HG03175 (cell line): ENCODE data around the gene RENBP.

Experiments used
- ATAC-seq: cut with Tn5 transposase; IDR thresholded peaks from one replicate; pipeline ENCODE4 v1.9.1; 2021; ENCODE audit warnings: mild to moderate bottlenecking, moderate library complexity; ENCODE audit not compliant: unreplicated experiment

RENBP gene

DNA sequence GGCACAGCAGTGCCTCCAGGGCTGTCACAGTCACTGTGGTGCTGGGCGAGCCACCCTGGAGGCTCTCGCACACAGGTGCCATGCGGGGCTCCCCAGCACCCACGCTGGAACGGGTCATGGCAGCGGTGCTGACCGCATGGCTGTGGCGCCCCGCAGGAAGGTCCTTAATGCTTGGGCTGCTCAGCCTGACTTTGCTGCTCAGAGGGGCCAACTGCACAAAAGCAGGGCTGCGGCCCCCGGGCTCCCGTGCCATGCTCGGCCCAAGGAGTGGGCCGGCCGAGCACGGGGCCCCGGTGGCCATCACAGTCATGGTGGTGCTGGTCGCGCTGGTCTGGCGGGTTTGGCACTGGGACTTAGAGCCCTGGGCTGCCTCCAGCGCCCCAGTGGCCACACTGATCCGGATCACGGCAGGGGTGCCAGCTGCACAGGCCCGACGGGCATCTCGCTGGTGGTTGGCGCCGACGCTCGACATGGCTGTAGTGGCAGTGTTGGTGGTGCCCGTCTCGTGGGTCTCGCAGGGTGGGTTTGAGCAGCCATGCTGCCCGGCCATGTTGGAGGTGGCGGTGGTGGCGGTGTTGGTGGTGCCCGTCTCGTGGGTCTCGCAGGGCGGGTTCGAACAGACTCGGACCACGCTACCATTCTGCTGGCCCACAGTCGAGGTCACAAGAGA is 10.2 kb upstream of the RENBP start:
- no peak for ATAC-seq

DNA sequence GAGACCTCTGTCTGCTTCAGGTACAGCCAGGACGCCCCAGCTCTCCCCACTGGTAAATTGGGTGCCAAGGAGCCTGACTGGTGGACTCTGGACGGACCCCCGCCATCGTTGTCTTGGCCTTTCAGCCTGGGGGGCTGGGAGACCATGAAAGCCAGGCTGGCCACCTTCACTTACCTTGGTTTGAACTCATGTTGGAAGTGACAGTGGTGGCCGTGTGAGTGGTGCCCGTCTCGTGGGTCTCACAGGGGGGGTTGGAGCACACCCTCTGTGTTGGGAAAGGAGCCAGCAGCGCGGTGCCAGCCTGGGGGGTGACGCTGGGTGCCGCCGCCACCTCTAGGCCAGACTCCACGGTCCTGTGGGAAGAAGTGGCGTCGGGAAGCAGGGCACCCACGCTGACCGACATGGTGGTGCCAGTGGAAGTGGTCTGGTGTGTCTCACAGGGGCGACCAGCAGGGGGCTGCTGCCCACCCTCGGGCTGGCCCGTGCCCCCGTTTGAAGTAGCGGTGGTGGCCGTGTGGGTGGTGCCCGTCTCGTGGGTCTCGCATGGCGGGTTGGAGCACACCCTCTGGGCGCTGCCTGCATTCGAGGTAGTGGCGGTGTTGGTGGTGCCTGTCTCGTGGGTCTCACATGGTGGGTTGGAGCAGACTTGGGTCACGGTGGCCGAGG is 9.6 kb upstream of the RENBP start:
- peak; percentile 12 for ATAC-seq

DNA sequence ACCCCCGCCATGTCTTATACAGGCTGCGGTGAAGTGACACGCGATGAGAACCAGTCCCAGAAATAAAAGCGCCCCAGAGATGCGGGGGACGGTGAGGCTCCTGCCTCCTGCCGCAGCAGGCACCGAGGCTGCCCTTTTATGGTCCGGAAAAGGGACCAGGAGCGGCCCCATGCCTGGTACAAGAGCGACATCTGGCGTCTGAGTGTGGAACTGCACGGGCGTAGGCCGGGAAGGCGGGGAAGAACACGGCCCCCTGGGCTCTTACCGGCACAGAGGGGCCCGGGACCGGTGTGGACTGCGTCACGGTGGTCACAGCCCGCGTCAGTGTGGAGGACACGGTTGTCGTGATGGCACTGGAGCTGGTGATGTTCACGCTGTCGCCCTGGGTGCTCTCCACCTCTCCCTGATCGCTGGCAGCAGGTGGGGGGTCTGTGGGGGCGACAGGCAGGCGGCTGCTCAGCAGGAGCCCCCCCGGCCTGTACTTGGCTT is 8.9 kb upstream of the RENBP start:
- peak; percentile 52 for ATAC-seq

DNA sequence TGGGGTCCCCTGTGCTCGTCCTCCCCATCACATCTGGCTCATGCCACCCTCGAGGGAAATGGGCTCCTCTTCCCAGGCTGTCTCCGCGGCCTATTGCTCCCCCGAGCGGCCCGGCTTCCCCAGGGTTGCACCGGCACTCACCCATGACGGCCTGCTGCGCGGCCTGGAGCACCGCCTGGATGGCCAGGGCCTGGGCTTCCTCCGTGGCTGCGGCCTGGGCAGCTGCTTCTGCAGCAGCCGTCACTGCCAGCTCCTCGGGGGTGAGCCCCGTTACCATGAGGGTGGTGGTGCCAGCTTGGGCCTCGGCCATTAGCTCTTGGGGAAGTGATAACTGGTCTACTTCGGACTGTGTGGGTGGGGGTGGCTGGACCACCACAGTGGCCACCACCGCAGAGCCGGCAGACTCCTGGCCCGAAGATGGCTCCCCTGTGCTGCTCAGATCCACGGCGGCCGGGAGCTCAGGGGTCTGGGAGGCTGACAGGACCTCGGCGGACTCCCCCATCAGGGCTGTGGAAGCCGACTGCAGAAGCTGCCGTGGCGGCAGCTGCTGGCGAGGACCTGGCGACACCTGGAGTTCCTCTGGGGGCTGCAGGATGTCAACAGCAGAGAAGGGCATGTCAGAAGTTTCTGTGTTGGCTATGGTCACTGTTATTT is 8.1 kb upstream of the RENBP start:
- no peak for ATAC-seq

DNA sequence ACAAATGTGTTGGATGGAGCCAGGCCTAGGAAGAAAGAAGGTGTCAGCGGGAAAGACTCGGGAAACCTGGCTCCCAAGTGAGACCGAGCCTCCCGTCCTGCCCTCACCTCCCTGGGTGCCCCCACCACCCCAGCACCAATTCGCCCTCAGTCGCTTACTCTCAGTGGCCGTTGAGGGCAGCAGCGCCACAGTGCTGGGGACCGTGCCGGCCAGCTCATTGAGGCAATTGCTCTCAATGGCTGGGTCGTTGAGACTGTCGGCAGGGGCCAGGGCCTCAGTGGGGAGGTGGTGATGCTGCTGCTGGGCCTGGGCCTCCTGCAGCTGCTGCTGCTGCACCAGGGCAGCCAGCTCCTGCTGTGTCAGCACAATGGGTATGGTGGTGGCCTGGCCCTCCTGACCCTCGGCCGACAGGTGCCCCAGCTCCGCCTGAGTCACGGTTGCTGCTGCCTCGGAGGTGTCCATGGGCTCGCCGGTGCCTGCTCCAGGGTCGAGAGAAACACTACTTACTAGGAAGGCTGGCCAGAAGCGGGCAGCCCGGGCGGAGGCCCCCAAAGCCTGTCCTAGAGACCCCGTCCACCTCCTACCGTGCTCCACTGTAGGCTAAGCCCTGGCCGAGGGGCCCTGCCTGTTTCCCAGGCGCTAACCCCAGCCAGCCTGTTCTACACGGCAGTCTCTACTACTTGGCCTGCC is 7.4 kb upstream of the RENBP start:
- ATAC-seq, result no peak

DNA sequence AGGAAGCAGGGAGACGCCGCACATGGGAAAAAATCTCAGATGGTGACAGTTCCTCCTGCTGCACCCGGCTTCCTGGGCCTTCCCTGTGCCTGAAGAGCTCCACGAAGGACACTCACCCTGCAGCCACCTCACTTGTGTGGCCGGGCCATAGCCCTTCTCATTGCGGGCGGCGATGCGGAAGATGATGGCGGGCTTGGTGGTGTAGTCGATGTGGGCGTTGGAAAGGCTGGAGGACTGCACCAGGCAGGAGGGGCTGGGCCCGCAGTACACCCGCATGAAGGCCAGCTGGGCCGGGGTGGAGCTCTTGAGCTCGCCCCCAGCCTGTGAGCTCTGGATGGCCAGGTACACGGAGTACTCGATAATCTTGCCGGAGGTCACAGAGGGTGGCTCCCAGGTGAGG is 5.7 kb upstream of the RENBP start:
- no peak for ATAC-seq

DNA sequence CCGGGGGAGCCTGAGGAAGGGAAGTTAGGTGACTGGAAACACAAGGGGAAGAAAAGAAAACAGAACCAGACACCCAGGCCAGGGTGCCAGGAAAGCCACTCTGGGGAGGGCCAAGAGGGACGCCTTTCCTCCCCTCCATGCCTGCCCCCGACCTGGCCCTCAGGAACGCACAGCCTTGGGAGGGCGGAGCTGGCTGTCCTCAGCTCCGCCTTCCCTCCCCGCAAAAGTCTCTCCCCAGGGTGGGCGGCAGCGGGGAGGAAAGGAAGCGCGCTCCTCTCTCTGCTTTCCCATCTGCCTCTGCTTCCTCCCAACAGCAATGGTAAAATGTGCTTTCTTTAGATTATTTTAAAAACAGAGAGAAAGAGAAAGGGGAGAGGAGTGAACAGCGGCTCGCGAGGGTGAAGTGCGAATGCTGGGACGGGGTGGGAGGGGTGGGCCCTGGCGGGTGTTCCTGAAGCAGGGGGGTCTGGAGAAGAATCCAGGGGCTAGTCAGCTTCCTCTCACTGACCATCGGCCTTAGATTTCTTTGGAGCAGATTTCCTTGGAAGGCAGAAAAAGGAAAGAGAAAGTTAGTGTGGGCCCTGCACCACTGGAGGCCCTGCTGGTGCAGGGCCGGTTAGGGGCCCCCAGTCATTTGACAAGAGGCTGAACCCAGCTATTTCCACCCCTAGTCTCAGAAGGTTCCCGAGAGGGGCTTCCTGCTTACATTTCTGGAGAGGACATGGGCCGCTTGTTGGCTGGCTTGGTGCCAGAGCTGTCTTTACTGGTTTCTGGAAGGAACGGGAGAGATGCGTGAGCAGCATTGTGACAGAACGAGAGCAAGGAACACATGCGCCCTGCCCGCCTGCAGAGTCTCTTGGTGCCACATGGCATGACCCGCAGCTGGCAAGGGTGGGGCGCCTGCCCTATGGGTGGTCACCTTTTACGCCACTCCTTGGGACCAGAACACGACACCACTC is 4.7 kb upstream of the RENBP start:
- ATAC-seq, result no peak

DNA sequence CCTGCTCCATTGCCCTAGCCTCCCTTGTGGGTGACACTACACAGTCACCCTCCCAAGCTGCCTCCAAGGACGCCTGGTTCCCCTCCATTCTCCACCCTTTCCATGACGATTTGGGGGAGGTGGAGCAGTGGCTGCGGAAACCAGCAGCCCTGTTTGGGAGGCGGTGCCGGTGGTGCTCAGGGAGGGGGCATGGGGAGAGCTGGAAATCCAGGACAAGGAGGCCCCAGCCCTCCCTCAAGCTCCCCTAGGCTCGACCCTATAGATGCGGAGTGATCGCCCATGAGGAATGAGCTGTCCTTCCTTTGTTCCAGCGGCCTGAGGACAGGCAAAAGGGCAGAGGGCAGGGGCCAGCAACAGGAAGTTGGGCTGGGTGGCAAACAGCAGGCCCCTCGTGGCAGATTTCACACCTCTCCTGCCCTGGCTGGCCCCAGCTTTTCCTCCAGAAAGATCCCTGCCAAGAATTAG is 3.6 kb upstream of the RENBP start:
- no peak for ATAC-seq

DNA sequence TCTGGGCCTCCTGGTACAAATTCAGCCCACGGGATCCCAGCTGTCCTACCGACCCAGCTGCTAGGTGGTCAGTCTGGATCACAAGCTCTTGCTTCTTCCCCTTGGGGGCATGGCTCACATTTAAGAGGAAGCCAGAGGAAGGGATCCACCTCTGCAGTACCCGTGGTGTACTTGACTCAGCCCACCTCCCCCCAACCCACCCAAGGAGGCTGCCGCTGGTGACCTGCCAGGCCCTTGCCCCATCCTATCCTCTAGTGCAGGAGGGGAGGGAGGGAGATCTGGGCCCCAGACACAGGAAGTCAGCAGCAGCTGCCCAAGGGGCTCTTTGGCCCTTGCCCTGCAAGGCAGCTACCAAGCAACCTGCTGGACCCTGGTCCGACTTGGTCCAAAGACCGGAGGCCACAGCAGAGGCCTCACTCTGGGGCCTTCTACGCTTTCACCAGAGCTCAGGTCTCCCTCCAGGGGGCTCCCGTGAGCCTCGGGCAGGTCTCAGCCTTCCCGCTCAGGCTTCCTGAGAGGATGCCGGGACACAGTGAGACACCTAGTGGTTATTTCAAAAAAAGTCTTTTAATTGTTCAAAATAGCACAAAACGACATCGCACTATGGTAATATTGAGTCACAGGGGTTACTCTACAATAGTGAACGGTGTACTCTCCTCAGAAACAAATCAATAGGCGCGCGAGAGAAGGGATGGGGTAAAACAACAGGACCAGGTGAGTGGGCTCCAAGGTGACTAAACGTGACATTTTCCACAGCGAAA is 2.7 kb upstream of the RENBP start:
- peak; percentile 75 for ATAC-seq

DNA sequence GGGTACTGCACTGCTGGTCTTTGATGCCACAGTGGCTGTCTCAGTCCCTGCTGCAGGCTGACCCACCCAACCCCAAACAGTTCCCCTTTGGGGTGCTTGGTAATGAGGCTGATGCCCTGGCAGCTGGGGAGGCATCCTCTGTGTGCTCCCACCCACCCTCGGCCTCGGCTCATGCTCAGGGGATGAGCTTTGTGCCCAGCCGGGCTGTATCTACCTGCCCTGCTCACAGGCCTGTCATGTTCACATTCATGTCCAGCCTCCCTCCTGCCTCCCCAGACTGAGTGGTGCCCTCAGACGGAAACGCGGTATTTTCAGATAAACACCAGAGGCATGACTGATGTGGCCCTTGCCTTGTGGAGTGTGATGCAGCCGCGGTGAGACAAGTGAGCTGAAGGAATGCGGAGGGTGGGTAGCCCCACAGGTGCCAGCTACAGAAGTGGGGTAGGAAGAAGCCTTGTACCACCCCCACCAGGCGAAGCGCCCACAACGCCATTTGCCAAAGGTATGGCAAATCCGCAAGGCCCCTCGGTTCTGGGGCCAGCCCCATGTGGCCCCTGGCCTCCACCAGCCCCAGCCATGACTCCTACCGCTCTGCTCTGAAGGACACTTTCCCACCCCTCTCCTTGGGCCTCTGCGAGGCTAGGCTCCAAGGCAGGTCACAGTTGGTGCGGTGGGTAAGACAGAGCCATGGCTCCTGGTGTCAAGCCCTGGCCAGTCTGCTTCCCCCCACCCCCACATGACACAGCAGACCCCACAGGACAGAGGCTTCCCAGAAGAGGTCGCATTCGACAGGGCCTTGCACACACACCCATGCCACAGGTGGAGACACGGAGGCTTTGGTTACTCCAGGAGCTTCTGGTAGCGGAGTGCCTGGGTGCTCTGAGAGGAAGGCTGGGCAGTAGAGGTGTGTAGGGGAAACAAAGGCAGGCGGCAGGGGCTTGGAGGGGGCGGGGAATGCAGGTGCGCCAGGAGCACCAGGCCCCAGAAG is 1.8 kb upstream of the RENBP start:
- no peak for ATAC-seq

DNA sequence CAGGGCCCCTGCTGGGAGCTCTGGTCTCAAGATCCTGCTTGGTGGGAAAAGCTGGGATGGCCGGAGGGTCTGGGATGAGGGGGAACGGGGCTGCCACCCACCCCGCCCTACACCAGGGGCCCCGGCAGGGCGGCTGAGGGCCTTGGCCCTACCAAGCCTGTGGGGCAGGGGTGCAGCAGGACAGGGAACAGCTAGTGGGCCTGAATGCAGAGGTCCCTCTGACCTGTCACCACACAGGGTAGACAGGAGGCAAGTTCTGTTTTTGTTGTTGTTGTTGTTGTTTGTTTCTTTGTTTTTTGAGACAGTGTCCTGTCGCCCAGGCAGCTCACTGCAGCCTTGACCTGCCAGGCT is 332 bp upstream of the RENBP start:
- no peak for ATAC-seq

DNA sequence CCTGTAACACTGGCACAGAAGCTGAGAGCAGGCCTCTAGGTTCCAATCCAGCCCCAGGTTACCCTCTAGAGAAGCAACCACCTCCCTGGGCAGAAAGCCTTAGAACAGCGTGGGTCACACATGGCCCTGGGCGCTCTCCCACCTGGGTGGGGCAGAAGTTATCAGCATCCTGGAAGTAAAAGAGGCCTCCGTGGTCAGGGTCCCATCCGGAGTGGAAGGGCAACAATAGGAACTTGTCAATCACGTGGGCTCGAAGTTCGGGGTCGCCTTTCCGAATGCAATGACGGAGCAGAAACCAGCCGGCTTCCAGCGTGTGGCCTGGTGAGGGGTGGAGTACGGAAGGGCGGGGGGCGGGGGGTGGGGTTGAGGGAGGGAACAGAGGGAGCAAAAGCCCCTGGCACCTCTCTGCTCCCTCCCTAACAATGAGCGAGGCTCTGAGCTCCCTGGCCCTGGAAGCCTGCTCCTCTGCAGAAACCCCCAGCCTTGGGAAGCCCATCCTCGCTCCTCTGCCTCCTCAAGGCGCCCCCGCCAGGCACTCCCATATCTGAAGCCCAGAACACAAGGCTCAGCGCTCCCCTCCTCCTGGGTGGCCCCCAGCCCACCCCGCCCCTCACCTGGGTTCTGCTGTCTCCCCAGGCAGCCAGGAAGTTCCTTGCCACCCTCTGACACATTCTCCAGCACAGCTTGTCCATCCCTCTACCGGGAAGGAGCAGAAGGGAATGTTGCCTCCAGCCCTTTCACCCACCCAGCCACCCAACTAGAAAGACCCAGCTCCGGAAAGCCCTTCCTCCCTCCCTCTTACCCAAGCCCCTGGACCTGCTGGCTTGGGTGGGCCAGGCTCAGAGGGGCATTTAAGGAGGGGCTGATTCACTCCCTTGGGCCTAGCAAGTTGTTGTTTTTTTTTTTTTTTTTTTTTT is 2.8 kb downstream of the RENBP start:
- ATAC-seq, result no peak

DNA sequence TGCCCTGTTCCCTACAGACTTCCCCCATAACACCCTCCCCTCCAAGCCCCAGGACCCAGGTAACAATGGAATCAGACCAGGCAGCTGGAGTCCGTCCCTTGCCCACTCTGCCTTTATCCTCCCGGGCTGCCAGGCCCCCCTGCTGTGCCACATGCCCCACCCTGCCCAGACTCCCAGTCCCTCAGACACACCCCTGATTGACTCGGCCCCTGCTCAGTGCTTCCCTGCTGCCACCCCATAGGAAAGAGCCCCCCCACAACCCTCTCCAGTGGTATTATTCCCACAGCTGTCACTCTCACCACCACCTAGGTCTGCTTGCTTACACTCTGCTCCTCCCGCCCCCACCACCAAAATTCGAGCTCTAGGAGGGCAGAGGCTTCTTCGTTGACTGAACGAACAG is 4.9 kb downstream of the RENBP start:
- ATAC-seq, result no peak

DNA sequence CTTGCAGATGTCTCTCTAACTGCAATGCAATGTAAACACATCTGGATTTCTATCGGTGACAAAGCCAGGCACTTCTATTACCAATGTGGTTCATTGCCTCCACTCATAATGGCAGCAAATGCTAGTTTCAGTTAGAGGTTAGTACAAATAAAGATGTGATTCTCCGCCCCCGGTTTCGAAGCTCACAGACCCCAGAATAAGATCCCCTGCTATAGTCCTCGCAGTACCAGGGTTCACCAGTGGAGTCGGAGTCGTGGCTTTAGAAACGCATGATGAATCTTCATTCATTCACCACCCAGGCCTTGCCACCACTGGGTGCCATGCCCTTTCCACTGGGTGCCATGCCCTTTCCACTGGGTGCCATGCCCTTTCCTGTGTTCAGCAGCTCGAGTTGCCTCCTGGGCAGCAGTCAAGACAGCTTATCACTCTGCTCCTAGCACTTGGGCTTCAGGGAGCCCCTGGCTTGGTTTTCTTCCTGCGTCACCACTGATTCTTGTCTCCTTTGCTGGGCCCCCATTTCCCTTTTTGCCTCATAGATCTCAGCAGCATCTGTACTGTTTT is 6.1 kb downstream of the RENBP start:
- ATAC-seq, result no peak

DNA sequence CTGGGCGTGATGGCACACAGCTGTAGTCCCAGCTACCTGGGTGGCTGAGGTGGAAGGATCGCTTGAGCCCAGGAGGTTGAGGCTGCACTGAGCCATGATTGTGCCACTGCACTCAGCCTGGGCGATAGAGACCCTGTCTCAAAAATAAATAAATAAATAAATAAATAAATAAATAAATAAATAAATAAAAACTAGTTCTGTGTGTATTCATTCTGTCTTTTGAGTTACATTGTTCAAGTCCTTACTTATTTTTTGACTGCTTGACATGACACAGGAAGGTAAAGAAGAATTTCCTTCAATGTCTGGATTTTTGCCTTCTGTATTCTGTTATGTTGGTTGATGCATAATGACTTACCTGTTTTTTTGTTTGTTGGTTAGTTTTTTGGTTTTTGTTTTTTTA is 7.4 kb downstream of the RENBP start:
- no peak for ATAC-seq

DNA sequence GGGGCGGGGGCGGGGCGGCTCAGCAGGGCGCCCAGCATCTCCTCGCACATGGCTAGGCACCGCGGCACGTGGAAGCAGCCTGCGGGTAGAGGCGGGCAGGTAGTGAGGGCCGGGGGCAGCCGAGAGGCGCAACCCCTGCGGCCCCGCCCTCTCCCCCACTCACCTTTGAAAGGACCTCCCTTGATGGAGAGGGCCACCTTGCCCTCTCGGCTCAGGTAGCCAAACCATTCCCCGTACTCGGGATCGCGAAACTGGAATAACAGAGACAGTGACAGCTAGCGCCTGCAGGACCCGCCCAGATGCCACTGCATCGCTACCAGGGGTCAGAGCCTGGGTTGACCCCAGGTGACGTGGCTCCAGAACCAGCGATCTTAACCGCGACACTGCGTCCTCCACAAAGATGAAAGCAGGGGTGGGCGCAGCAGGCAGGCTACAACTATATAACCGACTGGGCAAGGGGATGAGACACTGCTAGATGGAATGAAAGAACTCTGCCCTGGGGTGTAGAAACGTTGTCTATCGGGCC is 9.1 kb downstream of the RENBP start:
- ATAC-seq, result no peak

DNA sequence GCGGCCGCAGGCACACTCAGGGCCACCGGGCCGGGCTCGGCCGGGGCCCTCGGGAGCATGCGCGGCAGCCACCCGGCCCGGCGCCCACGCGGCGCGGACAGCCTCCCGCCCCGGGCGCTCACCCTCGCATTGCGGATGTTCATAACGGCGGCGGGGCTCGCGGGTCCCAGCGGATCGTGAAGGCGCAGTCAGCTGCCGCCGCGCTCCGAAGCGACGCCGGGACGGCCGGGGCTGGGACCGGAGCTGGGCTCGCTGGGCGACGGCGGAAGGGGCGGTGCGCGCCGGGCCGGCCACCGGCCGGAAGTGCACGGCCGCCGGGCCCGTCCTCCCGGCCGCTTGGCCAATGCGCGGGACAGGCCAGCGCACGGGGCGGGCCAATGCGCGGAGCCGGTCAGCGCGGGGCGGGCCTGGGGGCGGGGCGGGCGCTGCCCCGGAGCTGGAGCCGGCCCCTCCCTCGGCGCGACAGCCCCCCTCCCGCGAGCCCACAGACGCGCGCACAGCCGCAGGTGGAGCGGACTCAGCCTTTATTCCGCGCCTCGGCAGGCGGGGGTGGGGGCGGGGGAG is 9.6 kb downstream of the RENBP start, which contains the start of gene NAA10:
Gene NAA10 (minus strand): TSS at position 276 of the 564 bp plus-strand sequence. CDS start 133 bp downstream, at position 143.
- ATAC-seq, result peak; percentile 87
